HG03439 (cell line): ENCODE data around the gene HYAL3.
"Not testable (repeated sequence)": the region's sequence is repeated elsewhere in the genome, so short reads cannot be mapped to it uniquely, and the experiment has no call there.

Experiments
- ATAC-seq: cut with Tn5 transposase; IDR thresholded peaks from one replicate; pipeline ENCODE4 v1.9.1; 2021; ENCODE audit warnings: mild to moderate bottlenecking, moderate library complexity; ENCODE audit not compliant: unreplicated experiment

Gene HYAL3

DNA sequence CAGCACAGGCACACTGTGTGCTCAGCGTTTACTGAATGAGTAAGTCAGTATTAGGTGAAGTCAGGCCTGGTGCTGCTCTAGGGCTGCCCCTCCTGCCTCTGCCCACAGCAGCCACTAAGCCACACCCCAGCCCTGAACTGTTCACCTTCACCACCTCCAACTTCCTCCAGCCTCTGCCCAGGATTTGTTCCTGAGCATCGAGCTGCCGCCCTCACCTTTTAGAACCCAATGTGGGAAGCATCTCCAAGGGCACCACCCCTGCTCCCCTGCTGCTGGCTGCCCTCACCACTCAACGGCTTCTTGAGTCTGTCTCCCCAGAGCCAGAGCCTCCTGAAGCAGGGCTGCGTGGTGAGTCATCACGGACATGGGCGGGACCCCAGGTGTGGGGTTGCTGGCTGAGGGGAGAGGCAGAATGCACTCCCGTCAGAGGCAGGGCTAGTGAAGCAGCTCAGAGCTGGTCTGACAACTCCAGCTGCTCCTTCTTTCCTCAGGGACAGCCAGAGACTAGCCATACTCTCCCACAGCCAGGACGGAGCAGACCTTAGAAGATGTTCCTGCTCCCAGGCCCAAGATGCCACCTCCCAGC is 17.5 kb upstream of the HYAL3 start:
- ATAC-seq = no peak

DNA sequence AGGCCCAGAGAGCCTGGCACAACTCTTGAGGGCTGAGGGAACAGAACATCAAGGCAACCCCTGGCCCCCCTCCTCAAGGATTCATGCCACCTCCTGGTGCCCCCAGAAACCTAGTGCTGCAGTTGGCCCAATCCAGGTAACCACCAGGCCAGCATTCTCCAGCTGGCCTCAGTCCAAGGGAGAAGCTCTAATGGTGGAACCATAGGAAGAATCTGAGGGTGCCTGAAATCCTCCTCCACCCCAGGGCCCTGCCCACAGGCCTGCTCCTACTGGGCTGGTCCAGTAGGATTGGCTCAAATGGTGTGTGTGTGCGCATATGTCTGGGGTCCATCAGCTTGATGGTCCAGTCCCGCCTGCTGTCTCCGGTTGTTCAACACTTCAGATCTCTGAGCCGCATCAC is 15.6 kb upstream of the HYAL3 start:
- no peak for ATAC-seq

- ATAC-seq = no peak
Measured at GRCh38 chr3:50314342-50314741, 15.1 kb upstream of the HYAL3 start.

DNA sequence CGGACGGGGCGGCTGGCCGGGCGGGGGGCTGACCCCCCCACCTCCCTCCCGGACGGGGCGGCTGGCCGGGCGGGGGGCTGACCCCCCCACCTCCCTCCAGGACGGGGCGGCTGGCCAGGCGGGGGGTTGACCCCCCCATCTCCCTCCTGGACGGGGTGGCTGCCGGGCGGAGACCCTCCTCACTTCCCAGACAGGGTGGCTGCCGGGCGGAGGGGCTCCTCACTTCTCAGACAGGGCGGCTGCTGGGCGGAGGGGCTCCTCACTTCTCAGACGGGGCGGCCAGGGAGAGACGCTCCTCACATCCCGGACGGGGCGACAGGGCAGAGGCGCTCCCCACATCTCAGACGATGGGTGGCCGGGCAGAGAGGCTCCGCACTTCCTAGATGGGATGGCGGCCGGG is 12.8 kb upstream of the HYAL3 start:
- not testable (repeated sequence) for ATAC-seq

GRCh38 chr3:50304601-50305000 is 5.4 kb upstream of the HYAL3 start:
- no peak for ATAC-seq

DNA sequence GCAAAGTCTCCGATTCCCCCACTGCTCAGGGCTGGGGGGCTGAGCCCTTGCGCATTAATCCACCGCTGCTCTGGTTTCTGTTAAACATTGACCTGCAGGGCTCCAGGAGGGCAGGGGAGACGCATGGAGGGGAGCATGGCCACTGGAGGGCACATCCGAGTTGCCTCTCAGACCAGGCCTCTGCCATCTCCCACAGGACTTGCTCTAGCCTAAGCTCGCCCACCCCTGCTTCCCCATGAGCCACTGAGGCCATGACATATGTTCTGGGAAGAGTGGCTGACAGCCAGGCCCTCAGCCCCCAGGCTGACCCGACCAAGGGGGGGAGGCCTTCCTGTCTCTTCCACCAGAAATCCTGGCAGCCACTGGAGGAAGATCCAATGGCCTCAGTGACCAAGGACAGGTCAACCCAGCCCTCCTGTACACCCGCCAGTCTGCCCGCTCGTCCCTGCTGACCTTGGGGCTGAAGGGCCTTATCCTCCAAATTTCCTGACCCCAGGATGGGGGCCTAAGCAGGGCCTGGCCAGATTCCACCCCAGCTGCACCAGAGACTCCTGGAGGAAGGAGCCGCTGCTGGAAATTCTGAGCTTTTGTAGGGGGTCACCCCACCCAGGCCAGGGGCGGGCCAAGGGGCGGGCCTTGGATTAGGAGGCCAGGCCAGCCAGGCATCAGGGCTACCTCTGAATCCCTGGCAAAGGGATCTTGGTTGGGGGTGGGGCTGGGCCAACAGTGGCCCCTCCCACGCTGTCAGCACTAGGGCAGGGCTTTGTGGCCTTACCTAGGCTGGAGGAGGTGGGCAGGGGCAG is 4.0 kb upstream of the HYAL3 start, which contains the start of gene HYAL1:
Gene HYAL1 (minus strand): TSS at position 562 of the 803 bp plus-strand sequence. CDS start 618 bp downstream, outside the sequence.
- ATAC-seq = no peak

GRCh38 chr3:50302095-50303012 is 3.1 kb upstream of the HYAL3 start:
- ATAC-seq = no peak

GRCh38 chr3:50300681-50301254 is 1.6 kb upstream of the HYAL3 start:
- no peak for ATAC-seq

DNA sequence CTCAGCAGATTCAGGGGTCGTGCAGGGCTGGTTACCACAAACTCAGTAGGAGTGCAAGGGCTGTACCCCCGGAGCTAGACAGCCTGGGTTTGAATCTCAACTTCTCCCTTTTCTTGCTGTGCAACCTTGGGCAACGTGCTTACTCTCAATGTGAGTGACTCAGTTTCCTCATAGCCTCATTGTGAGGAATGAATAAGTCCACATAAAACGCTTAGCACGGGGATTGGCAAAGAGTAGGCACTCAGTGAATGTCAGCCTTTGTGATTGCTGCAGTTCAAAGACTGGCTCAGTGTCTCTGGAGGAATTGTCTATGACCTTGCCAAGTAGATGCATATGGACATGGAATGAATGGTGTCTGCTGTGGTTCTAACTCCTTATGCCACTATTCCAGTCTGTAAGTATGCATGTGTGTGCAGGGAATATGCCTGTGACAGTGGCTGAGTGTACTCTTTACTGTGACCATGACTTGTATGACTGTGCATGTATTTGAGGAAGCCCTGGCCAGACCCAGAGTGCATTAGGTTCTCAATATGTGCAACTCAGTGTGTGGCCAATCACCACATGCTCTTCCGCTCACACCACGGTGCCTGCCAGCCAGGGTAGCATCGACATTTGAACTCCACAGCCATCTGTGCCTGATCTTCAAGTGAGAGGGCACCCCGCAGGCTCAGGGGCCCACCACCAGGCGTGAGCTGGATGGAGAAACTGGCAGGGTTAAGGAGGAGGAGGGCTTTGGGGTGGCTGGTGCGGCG is 900 bp upstream of the HYAL3 start:
- ATAC-seq = no peak

DNA sequence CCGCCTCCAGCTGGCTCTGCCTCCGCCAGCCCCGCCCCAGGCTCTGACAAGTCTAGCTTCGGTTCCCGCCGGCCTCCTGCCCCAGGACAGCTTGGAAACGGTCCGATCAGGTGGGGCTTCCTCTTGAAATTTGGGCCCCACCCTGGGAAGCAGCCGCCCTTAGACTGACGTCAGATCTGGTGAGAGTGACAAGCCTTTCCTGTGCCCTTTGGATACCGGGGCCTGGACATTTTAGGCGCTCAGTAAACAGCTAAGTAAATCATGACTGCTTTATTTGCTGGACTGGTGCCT is 378 bp upstream of the HYAL3 start:
- no peak for ATAC-seq

- ATAC-seq = no peak
Measured at GRCh38 chr3:50297896-50298725, 1.1 kb downstream of the HYAL3 start.

- ATAC-seq = no peak
Measured at GRCh38 chr3:50297384-50297775, 1.8 kb downstream of the HYAL3 start.

DNA sequence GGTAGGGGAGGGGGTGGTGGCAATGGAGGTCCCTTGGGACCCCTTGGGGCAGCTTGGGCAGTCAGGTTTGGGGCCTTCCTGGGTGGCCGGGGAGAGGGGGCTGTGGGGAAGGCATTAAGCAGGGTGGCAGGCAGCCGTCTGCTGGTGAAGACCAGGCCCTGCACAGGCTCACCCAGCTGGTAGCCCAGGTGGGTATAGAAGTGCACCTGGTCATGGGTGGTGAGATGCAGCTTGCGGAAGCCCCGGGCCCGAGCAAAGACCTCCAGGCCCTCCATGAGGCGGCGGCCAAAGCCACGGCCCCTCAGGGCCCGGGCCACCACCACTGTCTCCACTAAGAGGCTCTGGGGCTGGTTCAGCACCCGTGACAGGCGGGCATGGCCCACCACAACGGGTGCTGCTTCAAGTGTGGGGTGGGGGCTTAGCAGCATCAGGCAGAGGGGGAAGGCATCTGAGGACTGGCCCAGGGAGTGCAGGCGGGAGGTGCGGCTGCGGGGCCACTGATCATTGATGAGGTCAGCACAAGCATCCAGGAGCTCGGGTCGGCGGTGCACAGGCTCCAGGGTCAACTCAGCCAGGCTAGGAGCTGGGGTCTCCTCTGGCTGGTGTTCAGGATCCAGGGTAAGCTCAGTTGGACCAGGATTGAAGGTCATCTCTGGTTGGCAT is 2.4 kb downstream of the HYAL3 start:
- ATAC-seq = no peak

DNA sequence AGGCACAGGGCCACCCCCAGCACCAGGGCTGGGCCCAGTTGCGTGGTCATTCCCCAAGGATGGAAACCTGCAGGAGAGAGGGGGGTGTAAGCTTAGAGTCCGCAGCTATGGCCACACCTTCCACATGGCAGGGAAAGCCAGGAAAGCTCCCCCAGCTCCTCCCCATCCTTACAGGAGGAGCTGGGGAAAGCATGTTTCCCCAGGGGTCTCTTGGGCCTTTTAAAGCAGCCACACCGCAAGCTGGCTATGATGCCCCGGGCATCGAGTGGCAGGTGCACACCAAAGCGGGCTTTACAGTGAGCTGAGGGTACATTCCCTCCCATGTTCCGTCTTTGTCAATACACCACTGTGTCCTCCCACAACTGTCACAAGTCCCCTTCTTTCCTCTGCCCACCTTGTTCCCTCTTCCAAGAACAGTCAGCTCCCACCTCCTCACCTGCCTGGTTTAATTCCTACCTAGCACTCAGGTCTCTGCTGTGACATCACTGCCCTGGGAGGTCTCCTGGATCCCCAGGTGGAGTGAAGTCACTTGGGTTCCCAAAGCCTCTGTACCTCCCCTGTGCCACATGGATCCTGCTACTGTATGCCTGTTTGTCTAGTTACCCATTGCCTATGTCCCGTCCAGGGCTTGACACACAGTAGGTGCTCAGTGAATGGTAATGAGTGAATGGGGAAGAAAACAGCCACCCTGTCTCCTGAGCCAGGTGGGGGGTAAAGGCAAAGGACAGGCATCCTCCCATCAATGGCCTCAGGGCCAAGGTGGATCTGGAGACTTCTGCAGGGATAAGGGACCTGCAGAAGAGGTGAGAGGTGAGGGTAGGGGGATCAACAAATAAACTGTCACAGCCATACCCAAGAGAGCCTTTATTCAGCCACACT is 3.4 kb downstream of the HYAL3 start:
- no peak for ATAC-seq

- no peak for ATAC-seq
Measured at GRCh38 chr3:50294492-50295403, 4.5 kb downstream of the HYAL3 start.

DNA sequence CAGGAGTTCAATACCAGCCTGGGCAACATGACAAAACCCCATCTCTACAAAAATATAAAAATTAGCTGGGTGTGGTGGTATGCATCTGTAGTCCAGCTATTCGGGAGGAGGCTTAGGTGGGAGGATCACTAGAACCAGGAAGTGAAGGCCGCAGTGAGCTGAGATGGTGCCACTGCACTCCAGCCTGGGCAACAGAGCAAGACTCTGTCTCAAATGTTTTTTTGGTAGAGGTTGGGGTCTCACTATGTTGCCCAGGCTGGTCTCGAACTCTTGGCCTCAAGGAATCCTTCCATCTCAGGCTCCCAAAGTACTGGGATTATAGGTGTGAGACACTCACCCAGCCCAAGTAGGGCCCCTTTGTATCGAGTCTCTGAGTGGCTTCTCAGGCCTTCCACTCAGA is 5.1 kb downstream of the HYAL3 start:
- ATAC-seq = no peak

GRCh38 chr3:50293079-50293801 is 6.0 kb downstream of the HYAL3 start:
- ATAC-seq = no peak
